H9 (cell line): ENCODE measurements around the gene PLD5. TPM values are rescaled to one million over a fixed set of nuclear protein-coding genes. Genes with fewer than 3 reads are reported as not detected.

Experiments
- DNase-seq: peaks from one replicate; pipeline ENCODE4 v3.0.0-alpha.2; 2017
- H2AFZ ChIP-seq: one replicate; pipeline ENCODE4 v1.6.1; 2013; ENCODE audit warnings: mild to moderate bottlenecking, low read length, control low read depth, moderate library complexity
- H2AK5ac ChIP-seq: 2 replicates; pipeline ENCODE4 v1.6.1; 2013; ENCODE audit warnings: low read length, control low read depth, mixed read lengths; ENCODE audit not compliant: insufficient read length
- H2BK120ac ChIP-seq: one replicate; pipeline ENCODE4 v1.6.1; 2013; ENCODE audit warnings: low read depth, mild to moderate bottlenecking, low read length, control low read depth, inconsistent platforms; ENCODE audit not compliant: poor library complexity, severe bottlenecking
- H2BK12ac ChIP-seq: 2 replicates; pipeline ENCODE4 v1.6.1; 2013; ENCODE audit warnings: low read length, control low read depth, mixed read lengths, low read depth; ENCODE audit not compliant: insufficient read length
- H2BK15ac ChIP-seq: 2 replicates; pipeline ENCODE4 v1.6.1; 2013; ENCODE audit warnings: low read depth, low read length, control low read depth
- H2BK20ac ChIP-seq: one replicate; pipeline ENCODE4 v1.6.1; 2013; ENCODE audit warnings: low read depth, mild to moderate bottlenecking, low read length, control low read depth, inconsistent platforms; ENCODE audit not compliant: poor library complexity, severe bottlenecking
- H2BK5ac ChIP-seq: 2 replicates; pipeline ENCODE4 v1.6.1; 2013; ENCODE audit warnings: low read length, control low read depth, mixed read lengths; ENCODE audit not compliant: insufficient read length
- H3K14ac ChIP-seq: 2 replicates; pipeline ENCODE4 v1.6.1; 2013; ENCODE audit warnings: low read length, control low read depth; ENCODE audit not compliant: insufficient read depth
- H3K18ac ChIP-seq: 2 replicates; pipeline ENCODE4 v1.6.1; 2013; ENCODE audit warnings: low read depth, mild to moderate bottlenecking, mixed read lengths, low read length, control low read depth; ENCODE audit not compliant: insufficient read length
- H3K23ac ChIP-seq: 2 replicates; pipeline ENCODE4 v1.6.1; 2013; ENCODE audit warnings: low read length, control low read depth, mixed read lengths, low read depth; ENCODE audit not compliant: insufficient read length
- H3K23me2 ChIP-seq: 2 replicates; pipeline ENCODE4 v1.6.1; 2013; ENCODE audit warnings: low read depth, mild to moderate bottlenecking, mixed read lengths, low read length, control low read depth; ENCODE audit not compliant: insufficient read length, poor library complexity, severe bottlenecking
- H3K27ac ChIP-seq: 2 replicates; pipeline ENCODE4 v1.5.1; 2013; ENCODE audit warnings: low read length, control low read depth, mixed read lengths, low read depth; ENCODE audit not compliant: insufficient read length
- H3K27me3 ChIP-seq: 2 replicates; pipeline ENCODE4 v1.6.1; 2013; ENCODE audit warnings: low read length, control low read depth, inconsistent platforms; ENCODE audit not compliant: insufficient read depth
- H3K4ac ChIP-seq: 2 replicates; pipeline ENCODE4 v1.6.1; 2013; ENCODE audit warnings: low read depth, mild to moderate bottlenecking, control low read depth, inconsistent platforms, low read length, moderate library complexity
- H3K4me1 ChIP-seq: 2 replicates; pipeline ENCODE4 v1.6.1; 2013; ENCODE audit warnings: low read length, control low read depth, inconsistent platforms; ENCODE audit not compliant: insufficient read depth
- H3K4me2 ChIP-seq: 2 replicates; pipeline ENCODE4 v1.6.1; 2013; ENCODE audit warnings: low read length, control low read depth, mixed read lengths; ENCODE audit not compliant: insufficient read length, insufficient read depth
- H3K56ac ChIP-seq: 2 replicates; pipeline ENCODE4 v1.6.1; 2013; ENCODE audit warnings: low read depth, mild to moderate bottlenecking, mixed read lengths, low read length, control low read depth; ENCODE audit not compliant: insufficient read length
- H3K79me1 ChIP-seq: 2 replicates; pipeline ENCODE4 v1.6.1; 2013; ENCODE audit warnings: low read depth, mild to moderate bottlenecking, moderate library complexity, low read length, control low read depth, inconsistent platforms; ENCODE audit not compliant: insufficient read depth, poor library complexity, severe bottlenecking
- H3K79me2 ChIP-seq: 2 replicates; pipeline ENCODE4 v1.6.1; 2013; ENCODE audit warnings: low read length, control low read depth, inconsistent platforms; ENCODE audit not compliant: insufficient read depth
- H3K9ac ChIP-seq: 2 replicates; pipeline ENCODE4 v1.6.1; 2013; ENCODE audit warnings: low read length, control low read depth, mixed read lengths; ENCODE audit not compliant: insufficient read length; ENCODE audit errors: extremely low read depth
- H3K9me3 ChIP-seq: one replicate; pipeline ENCODE4 v1.6.1; 2013; ENCODE audit warnings: low read depth, low read length, inconsistent platforms; ENCODE audit not compliant: control insufficient read depth
- H3T11ph ChIP-seq: one replicate; pipeline ENCODE4 v1.6.1; 2013; ENCODE audit warnings: mild to moderate bottlenecking, low read length, control low read depth, inconsistent platforms
- H4K20me1 ChIP-seq: one replicate; pipeline ENCODE4 v1.6.1; 2013; ENCODE audit not compliant: control insufficient read depth, insufficient read length, insufficient read depth
- H4K5ac ChIP-seq: 2 replicates; pipeline ENCODE4 v1.6.1; 2013; ENCODE audit warnings: low read depth, mild to moderate bottlenecking, mixed read lengths, low read length, control low read depth; ENCODE audit not compliant: insufficient read length
- H4K8ac ChIP-seq: replicated peaks from 2 replicates; pipeline ENCODE4 v1.6.1; 2013; ENCODE audit warnings: low read length, control low read depth, mixed read lengths, low read depth; ENCODE audit not compliant: insufficient read length
- H4K91ac ChIP-seq: 2 replicates; pipeline ENCODE4 v1.6.1; 2013; ENCODE audit warnings: low read depth, mild to moderate bottlenecking, moderate library complexity, mixed read lengths, low read length, control low read depth; ENCODE audit not compliant: insufficient read length
- H3K27ac Mint-ChIP-seq, 3 experiments: 2 replicates in 2 of 3; 3 replicates in 1 of 3; pipeline ENCODE4 v1.8.0; 2020 to 2021; ENCODE audit warnings: mixed read lengths in 3 of 3, mild to moderate bottlenecking in 1 of 3, moderate library complexity in 1 of 3
- H3K27me3 Mint-ChIP-seq: 2 replicates; pipeline ENCODE4 v1.8.0; 2021; ENCODE audit warnings: low read depth, mild to moderate bottlenecking, moderate library complexity, mixed read lengths
- H3K36me3 Mint-ChIP-seq, 3 experiments: 2 replicates in 2 of 3; 3 replicates in 1 of 3; pipeline ENCODE4 v1.8.0; 2020 to 2021; ENCODE audit warnings: low read depth in 3 of 3, mixed read lengths in 3 of 3; ENCODE audit not compliant: insufficient read depth in 1 of 3
- H3K4me1 Mint-ChIP-seq, 2 experiments: 2 replicates each; pipeline ENCODE4 v1.8.0; 2020; ENCODE audit warnings: mixed read lengths in 2 of 2
- H3K4me3 Mint-ChIP-seq, 2 experiments: 2 replicates in 1 of 2; 3 replicates in 1 of 2; pipeline ENCODE4 v1.8.0; 2020 to 2021; ENCODE audit warnings: mild to moderate bottlenecking in 2 of 2, mixed read lengths in 2 of 2, moderate library complexity in 1 of 2
- H3K9me3 Mint-ChIP-seq, 2 experiments: 2 replicates in 1 of 2; 3 replicates in 1 of 2; pipeline ENCODE4 v1.8.0; 2020; ENCODE audit warnings: mild to moderate bottlenecking in 2 of 2, mixed read lengths in 2 of 2, moderate library complexity in 1 of 2
- WGBS: extraction: QIAGEN DNeasy Blood & Tissue Kit; methylation state at CpG from one replicate; pipeline ENCODE4 v1.1.7; 2013; ENCODE audit warnings: missing lambda C conversion rate, low lambda C conversion rate, mixed read lengths; ENCODE audit not compliant: insufficient read length; ENCODE audit errors: extremely low coverage; 5-methylcytosine and 5-hydroxymethylcytosine counted together
- total RNA-seq: library from RNA; stranded (reverse); gene quantifications from 2 replicates; pipeline ENCODE4 v1.2.1, GENCODE V29; 2021
- TF ChIP-seq, protein P1 (sequence below): fragments of 200-600 bp; sonication (generic); conservative IDR thresholded peaks from 3 replicates; pipeline ENCODE4 v1.8.0; 2021; ENCODE audit warnings: antibody characterized with exemption, mild to moderate bottlenecking

PLD5 gene
- total RNA-seq, 1 experiment from 2014 or later: 5.2 TPM

DNA sequence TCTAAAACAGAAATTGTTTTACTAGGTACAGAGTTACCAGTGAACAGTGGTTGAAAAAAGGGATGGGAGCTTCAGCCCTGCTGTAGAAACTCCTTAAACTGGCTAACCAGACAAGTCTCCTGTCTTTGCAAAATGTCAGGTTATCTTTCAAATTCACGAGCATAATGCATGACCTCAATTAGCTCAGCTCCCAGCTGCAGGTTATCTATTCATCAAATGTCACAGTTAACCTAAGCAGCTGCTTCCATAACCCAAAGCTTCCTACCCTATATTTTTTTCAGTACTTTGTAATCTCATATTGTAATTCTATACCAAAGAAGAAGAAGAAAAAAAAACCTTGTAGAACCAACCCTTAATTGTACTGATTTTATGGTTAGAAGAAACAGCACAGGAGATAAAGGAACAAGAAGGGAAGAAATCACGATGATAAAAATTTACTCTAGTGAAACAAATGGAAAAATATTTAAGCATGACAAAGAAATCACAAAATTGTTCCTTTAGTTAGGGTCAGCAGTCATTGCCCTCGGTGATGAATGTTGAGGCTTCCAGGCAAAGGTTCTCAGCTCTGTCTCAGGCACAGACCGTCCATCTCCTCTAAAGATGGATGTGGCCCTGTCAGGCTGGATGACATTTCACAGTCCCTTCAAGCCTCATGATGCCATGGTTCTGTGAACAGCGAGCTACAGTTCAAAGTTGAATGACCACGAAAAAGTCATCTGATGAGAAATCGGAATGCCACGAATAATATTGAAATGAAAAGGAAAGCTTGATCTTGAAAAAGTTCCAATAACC is 95.9 kb downstream of the PLD5 start:
- WGBS: no CpG with 5 or more reads among the region's 8 CpGs
- no peak overlapping the region for H2AK5ac ChIP-seq
- peaks cover 0 to 1% (median 0%) of the 10 kb centered on the region in 3 experiments; a peak in 2 of 7 replicates for H3K36me3 Mint-ChIP-seq
- H3K9ac ChIP-seq: no peak overlapping the region
- H3K4me1 ChIP-seq: no peaks in the 10 kb centered on the region
- H2BK5ac ChIP-seq: no peak overlapping the region
- no peak overlapping the region for H4K8ac ChIP-seq
- no peaks in the 10 kb centered on the region for H3K79me2 ChIP-seq
- no peak overlapping the region for H2BK120ac ChIP-seq
- H3K4me1 Mint-ChIP-seq: no peaks in the 10 kb centered on the region
- no peak overlapping the region for H3K14ac ChIP-seq
- no peaks in the 10 kb centered on the region for H3K9me3 ChIP-seq
- H2BK20ac ChIP-seq: no peak overlapping the region
- no peak overlapping the region for H3T11ph ChIP-seq
- no peak overlapping the region for H4K91ac ChIP-seq
- no peaks in the 10 kb centered on the region for H3K23me2 ChIP-seq
- no peaks in the 10 kb centered on the region for H3K27me3 ChIP-seq
- H3K4ac ChIP-seq: no peak overlapping the region
- H3K4me2 ChIP-seq: no peak overlapping the region
- H4K20me1 ChIP-seq: no peaks in the 10 kb centered on the region
- H2AFZ ChIP-seq: no peak overlapping the region
- no peak overlapping the region for H3K18ac ChIP-seq
- H3K27ac ChIP-seq: no peak overlapping the region
- no peak overlapping the region for H3K4me3 Mint-ChIP-seq
- H3K27ac Mint-ChIP-seq: no peak overlapping the region
- H3K9me3 Mint-ChIP-seq: no peaks in the 10 kb centered on the region; a peak in 1 of 5 replicates
- TF ChIP-seq, protein P1, sequence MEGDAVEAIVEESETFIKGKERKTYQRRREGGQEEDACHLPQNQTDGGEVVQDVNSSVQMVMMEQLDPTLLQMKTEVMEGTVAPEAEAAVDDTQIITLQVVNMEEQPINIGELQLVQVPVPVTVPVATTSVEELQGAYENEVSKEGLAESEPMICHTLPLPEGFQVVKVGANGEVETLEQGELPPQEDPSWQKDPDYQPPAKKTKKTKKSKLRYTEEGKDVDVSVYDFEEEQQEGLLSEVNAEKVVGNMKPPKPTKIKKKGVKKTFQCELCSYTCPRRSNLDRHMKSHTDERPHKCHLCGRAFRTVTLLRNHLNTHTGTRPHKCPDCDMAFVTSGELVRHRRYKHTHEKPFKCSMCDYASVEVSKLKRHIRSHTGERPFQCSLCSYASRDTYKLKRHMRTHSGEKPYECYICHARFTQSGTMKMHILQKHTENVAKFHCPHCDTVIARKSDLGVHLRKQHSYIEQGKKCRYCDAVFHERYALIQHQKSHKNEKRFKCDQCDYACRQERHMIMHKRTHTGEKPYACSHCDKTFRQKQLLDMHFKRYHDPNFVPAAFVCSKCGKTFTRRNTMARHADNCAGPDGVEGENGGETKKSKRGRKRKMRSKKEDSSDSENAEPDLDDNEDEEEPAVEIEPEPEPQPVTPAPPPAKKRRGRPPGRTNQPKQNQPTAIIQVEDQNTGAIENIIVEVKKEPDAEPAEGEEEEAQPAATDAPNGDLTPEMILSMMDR: no peak
- H3K23ac ChIP-seq: no peak overlapping the region
- no peak overlapping the region for H4K5ac ChIP-seq
- no peaks in the 10 kb centered on the region for H3K27me3 Mint-ChIP-seq
- DNase-seq: no peak
- H3K79me1 ChIP-seq: no peaks in the 10 kb centered on the region
- no peak overlapping the region for H2BK12ac ChIP-seq
- H2BK15ac ChIP-seq: no peak overlapping the region
- H3K56ac ChIP-seq: no peak overlapping the region
